K562 (cell line): ENCODE measurements around the gene PRKCB. TPM values are rescaled to one million over a fixed set of nuclear protein-coding genes. Genes with fewer than 3 reads are reported as not detected.

Experiments
- CBX1 ChIP-seq: sonication (generic); IDR thresholded peaks from 2 replicates; pipeline ENCODE4 v1.6.1; 2016; ENCODE audit warnings: antibody characterized with exemption, low read depth, mild to moderate bottlenecking
- CXXC5 ChIP-seq: fragments of 250-450 bp; sonication (Bioruptor Pico); IDR thresholded peaks from 2 replicates; pipeline ENCODE4 v1.8.0; 2022; ENCODE audit warnings: inconsistent platforms, mild to moderate bottlenecking, moderate library complexity
- E2F5 ChIP-seq: sonication (generic); formaldehyde crosslinking; IDR thresholded peaks from 2 replicates; pipeline ENCODE4 v1.8.0; 2022; ENCODE audit warnings: mild to moderate bottlenecking, missing genetic modification reagents
- EGR1 ChIP-seq: fragments of 450-650 bp; conservative IDR thresholded peaks from 2 replicates; pipeline ENCODE4 v1.6.1; 2017; ENCODE audit warnings: mild to moderate bottlenecking
- EHMT2 ChIP-seq: fragments of 450-650 bp; IDR thresholded peaks from 2 replicates; pipeline ENCODE4 v1.6.1; 2018; ENCODE audit warnings: antibody characterized with exemption
- ETS1 ChIP-seq: conservative IDR thresholded peaks from 2 replicates; pipeline ENCODE4 v1.6.1; 2011; ENCODE audit warnings: low read depth, mild to moderate bottlenecking, low read length; ENCODE audit not compliant: control insufficient read depth
- MAZ ChIP-seq, 2 experiments: fragments of 450-650 bp in 1 of 2; sonication (generic) in 1 of 2; formaldehyde crosslinking; IDR thresholded peaks in 1 of 2; conservative IDR thresholded peaks in 1 of 2; 2 replicates each; pipeline versions ENCODE4 v1.4.0 to v1.5.0; 2020; ENCODE audit warnings: mild to moderate bottlenecking in 1 of 2, missing genetic modification reagents in 1 of 2
- NCOA6 ChIP-seq: fragments of 450-650 bp; IDR thresholded peaks from 2 replicates; pipeline ENCODE4 v1.6.1; 2017; ENCODE audit warnings: mild to moderate bottlenecking
- USF1 ChIP-seq: sonication (generic); formaldehyde crosslinking; IDR thresholded peaks from 2 replicates; pipeline ENCODE4 v1.9.0; 2022; ENCODE audit warnings: mild to moderate bottlenecking, missing genetic modification reagents
- ZBTB40 ChIP-seq, 2 experiments: fragments of 450-650 bp in 1 of 2; sonication (generic) in 1 of 2; formaldehyde crosslinking in 1 of 2; IDR thresholded peaks; 2 replicates each; pipeline versions ENCODE4 v1.7.1 to v1.9.0; 2016 to 2022; ENCODE audit warnings: inconsistent platforms in 1 of 2, mild to moderate bottlenecking in 1 of 2, missing genetic modification reagents in 1 of 2
- ZFX ChIP-seq: sonication (generic); formaldehyde crosslinking; IDR thresholded peaks from 2 replicates; pipeline ENCODE4 v1.8.0; 2022; ENCODE audit warnings: mild to moderate bottlenecking, missing genetic modification reagents, moderate library complexity
- ZNF263 ChIP-seq: sonication (generic); formaldehyde crosslinking; IDR thresholded peaks from 2 replicates; pipeline ENCODE4 v1.8.0; 2022; ENCODE audit warnings: mild to moderate bottlenecking, missing genetic modification reagents, borderline replicate concordance
- ZNF436 ChIP-seq: fragments of 250-450, 450-650 bp; sonication (Bioruptor Pico); formaldehyde crosslinking; IDR thresholded peaks from 2 replicates; pipeline ENCODE4 v1.7.0; 2020; ENCODE audit warnings: mild to moderate bottlenecking
- polyA plus RNA-seq, 8 experiments: library from polyadenylated mRNA; depleted of rRNA in 4 of 8; stranded (reverse) in 5 of 8; unstranded in 3 of 8; fragments of >200 nt; fragmentation: Nextera tagmentation in 2 of 8; fragmentation: Illumina TruSeq in 1 of 8; extraction: Ambion mirVana in 2 of 8; extraction: Trizol in 1 of 8; gene quantifications; 2 replicates each; pipeline versions ENCODE4 v1.2.1 to v1.2.3, GENCODE V29; 2011 to 2014; ENCODE audit warnings: inconsistent platforms in 1 of 8, missing spikeins in 1 of 8
- total RNA-seq, 7 experiments: library from RNA; depleted of rRNA in 6 of 7; stranded (reverse); fragments of >200 nt in 6 of 7; fragmentation: Illumina TruSeq in 2 of 7; extraction: Trizol in 2 of 7; gene quantifications; 2 replicates each; pipeline versions ENCODE4 v1.2.1 to v1.2.3, GENCODE V29; 2011 to 2021; ENCODE audit warnings: low replicate concordance in 1 of 7

PRKCB gene
- total and polyA plus RNA-seq, 9 of the 15 experiments (the other 6 are each of a cell fraction or from before 2014, with no cell fraction given): 49.9 to 276 (median 148) TPM

GRCh38 chr16:24255456-24256371 lies 419.9 kb downstream of the PRKCB start, which contains the start of gene CACNG3 (continued):
- TF ChIP-seq ZBTB40 (IDR thresholded peaks at IDR 0.05) (peak; percentile 81), ZBTB40 (CRISPR knock-in tag; IDR thresholded peaks at IDR 0.05) (0 out of 2 replicates have a peak, but pooled peaks have one; percentile 37), CBX1 (0 out of 2 replicates have a peak, but pooled peaks have one; percentile 34), ZFX (peak; percentile 28; the same call in 1 of the 2 replicates), NCOA6 (peak; percentile 88), EHMT2 (peak; percentile 100), ZNF263 (peak; percentile 65; the same call in 1 of the 2 replicates), USF1 (CRISPR knock-in tag) (no peak), ZNF436 (no peak), MAZ (CRISPR knock-in tag; conservative IDR thresholded peaks at IDR 0.05 in 1 of 2, IDR thresholded peaks at IDR 0.05 in 1 of 2) (peak; percentile 59 to 96), E2F5 (CRISPR knock-in tag) (peak; percentile 77; the same call in 1 of the 2 replicates), EGR1 (peak; percentile 30; the same call in 1 of the 2 replicates), CXXC5 (peak; percentile 87), ETS1 (0 out of 2 replicates have a peak, but pooled peaks have one; percentile 33)
